Pancreas (tissue), 10 donors: ENCODE measurements around the gene WHAMM. TPM values are rescaled to one million over a fixed set of nuclear protein-coding genes. Genes with fewer than 3 reads are reported as not detected.
A peak's percentile ranks its signal among the peaks of the same experiment; 100 is the strongest.

Source experiments
- ATAC-seq, 4 donors: fragments of 200-7000 bp; cut with Tn5 transposase; one replicate each; pipeline versions ENCODE4 v1.8.0 to v1.9.1; 2020; ENCODE audit warnings: mild to moderate bottlenecking in 4 of 4, moderate library complexity in 4 of 4
- DNase-seq, 6 donors: peaks; one replicate each; pipeline ENCODE4 v3.0.0-alpha.2; 2020
- FAIRE-seq: peaks from 2 replicates; lab custom pipeline; 2012; peaks lifted over from hg19 to GRCh38; lab: Jason Lieb, UNC
- H3K27ac ChIP-seq, 4 donors: fragments of 200-600 bp; sonication (generic); 1 replicate in 3 of 4; 2 replicates in 1 of 4; pipeline versions ENCODE4 v1.5.0 to v1.8.0; 2020
- H3K27me3 ChIP-seq, 4 donors: fragments of 200-600 bp; one replicate each; pipeline ENCODE4 v1.8.0; 2021
- H3K36me3 ChIP-seq, 3 donors: fragments of 200-600 bp; sonication (generic) in 1 of 3; one replicate each; pipeline versions ENCODE4 v1.5.0 to v1.8.0; 2020 to 2021
- H3K4me1 ChIP-seq, 3 donors: fragments of 200-600 bp; one replicate each; pipeline ENCODE4 v1.8.0; 2021
- H3K4me3 ChIP-seq, 4 donors: fragments of 200-600 bp; sonication (generic) in 2 of 4; one replicate each; pipeline versions ENCODE4 v1.5.0 to v1.8.0; 2020 to 2021
- H3K9me3 ChIP-seq, 4 donors: fragments of 200-600 bp; one replicate each; pipeline ENCODE4 v1.8.0; 2021
- WGBS, 2 donors: extraction: QIAGEN DNeasy Blood & Tissue Kit; methylation state at CpG; one replicate each; pipeline ENCODE4 v1.1.7; 2013; 5-methylcytosine and 5-hydroxymethylcytosine counted together
- intact Hi-C, 3 donors: fragments of 100-400 bp; cut with DNase I; formaldehyde crosslinking; loops; one replicate each; pipeline versions ENCODE4 v1.11.1 to v1.14.2; 2022
- polyA plus RNA-seq, 2 donors: library from polyadenylated mRNA; stranded (reverse); fragments of 200-250 nt; gene quantifications; one replicate each; pipeline ENCODE4 v1.2.3, GENCODE V29; 2013
- total RNA-seq, 6 donors: library from RNA; stranded (reverse); fragmentation: NEBNext Ultra II Directional in 4 of 6; extraction: Animal tissue kit (Norgen Biotek cat#: 25700) in 4 of 6; gene quantifications; one replicate each; pipeline versions ENCODE4 v1.2.1 to v1.2.4, GENCODE V29; 2021 to 2023
- TF ChIP-seq, protein P1 (sequence below), 4 donors: fragments of 200-600 bp; sonication (generic) in 3 of 4; IDR thresholded peaks; one replicate each; pipeline versions ENCODE4 v1.5.0 to v1.8.0; 2021; ENCODE audit warnings: antibody characterized with exemption in 4 of 4
- donor health status: healthy with polysubstance abuse.
- donor health status: DM: no; HTN: no; CAD: no; lungs with moderate emphysema.
- donor health status: DM: no; HTN: no; CAD: no.
- donor health status: control.
- donor health status: control.
- donor health status: Bipolar disorder and iron deficiency.
- donor health status: DM: yes; HTN: yes; CAD: no.
- donor health status: DM: no; HTN: no; CAD: no.
- donor health status: DM: no; HTN: no; CAD: no.
- donor health status: DM: yes; HTN: yes; CAD: no.

The WHAMM gene
- total and polyA plus RNA-seq, 8 donors = 3.7 to 6.1 (median 4.4) TPM

DNA sequence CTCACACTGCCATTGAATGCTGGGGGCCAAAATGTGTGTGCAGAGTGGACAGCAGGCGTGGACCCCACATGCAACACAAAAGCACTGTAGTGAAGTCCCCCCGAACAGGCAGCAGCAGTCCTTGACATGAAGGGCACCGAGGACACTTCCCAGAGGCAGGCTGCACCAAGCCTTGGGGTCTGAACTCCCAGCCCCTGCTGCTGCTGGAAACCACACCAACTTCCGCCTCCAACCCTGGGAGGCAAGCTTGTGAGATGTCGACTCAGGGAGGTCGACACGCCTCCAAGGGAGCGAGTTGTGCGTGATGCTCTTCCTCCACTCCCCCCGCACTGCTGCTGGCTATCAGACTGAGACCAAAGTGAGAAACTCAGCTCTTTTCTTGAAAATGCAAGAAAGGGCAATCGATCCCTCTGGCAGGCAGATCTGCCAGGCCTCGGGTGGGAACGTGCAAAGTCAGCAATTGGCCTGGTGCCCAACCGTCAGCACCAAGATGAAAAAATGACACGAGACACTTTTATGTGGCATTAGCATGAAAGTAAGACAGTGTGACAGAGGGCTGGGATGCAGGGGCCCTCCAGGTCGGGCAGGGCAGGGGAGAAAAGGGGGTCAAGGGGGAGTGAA is 43.6 kb downstream of the WHAMM start:
- DNase-seq = peak in 2 of 6 donors; percentile 12 to 27

DNA sequence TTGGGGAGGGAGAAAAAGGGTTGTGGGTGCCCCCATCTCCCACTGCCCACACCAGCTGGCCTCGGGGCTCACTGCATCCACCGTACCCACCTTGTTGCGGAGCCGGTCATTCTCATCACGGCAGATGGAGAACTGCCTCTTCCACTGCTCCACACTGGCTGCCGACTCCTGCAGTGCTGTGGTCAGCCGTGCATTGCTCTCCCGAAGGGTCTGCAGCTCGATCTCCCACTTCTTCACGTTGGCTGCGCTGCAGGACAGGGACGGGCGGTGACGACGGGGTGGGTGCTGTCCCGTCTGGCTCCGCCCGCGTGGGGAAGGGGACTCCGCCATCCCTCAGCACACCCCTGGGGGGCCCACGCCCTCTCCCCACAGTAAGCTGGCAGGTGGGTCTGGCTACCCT is 45.1 kb downstream of the WHAMM start:
- Histone ChIP-seq H3K4me1 (peaks cover 3 to 17% (median 9%) of the 10 kb centered on the region in 3 donors), H3K4me3 (no peak overlapping the region), H3K9me3 (no peaks in the 10 kb centered on the region), H3K27me3 (no peaks in the 10 kb centered on the region), H3K27ac (no peak overlapping the region), H3K36me3 (peaks cover 2 to 64% (median 35%) of the 10 kb centered on the region in 3 donors)
- TF ChIP-seq, protein P1, sequence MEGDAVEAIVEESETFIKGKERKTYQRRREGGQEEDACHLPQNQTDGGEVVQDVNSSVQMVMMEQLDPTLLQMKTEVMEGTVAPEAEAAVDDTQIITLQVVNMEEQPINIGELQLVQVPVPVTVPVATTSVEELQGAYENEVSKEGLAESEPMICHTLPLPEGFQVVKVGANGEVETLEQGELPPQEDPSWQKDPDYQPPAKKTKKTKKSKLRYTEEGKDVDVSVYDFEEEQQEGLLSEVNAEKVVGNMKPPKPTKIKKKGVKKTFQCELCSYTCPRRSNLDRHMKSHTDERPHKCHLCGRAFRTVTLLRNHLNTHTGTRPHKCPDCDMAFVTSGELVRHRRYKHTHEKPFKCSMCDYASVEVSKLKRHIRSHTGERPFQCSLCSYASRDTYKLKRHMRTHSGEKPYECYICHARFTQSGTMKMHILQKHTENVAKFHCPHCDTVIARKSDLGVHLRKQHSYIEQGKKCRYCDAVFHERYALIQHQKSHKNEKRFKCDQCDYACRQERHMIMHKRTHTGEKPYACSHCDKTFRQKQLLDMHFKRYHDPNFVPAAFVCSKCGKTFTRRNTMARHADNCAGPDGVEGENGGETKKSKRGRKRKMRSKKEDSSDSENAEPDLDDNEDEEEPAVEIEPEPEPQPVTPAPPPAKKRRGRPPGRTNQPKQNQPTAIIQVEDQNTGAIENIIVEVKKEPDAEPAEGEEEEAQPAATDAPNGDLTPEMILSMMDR (IDR thresholded peaks at IDR 0.05) = no peak
- FAIRE-seq (no peak), DNase-seq (peak in 2 of 6 donors; percentile 7 to 11), ATAC-seq (no peak)
- 88 to 91% methylated on average over 21 of the region's 21 CpGs for WGBS, 2 donors
- intact Hi-C loops = loop anchor here in 2 of 3 donors (5.0 to 10.0 kb wide), 2 partner anchors 110 to 148 kb away; no protein-coding TSS in a partner anchor

More for the DNA sequence above, 43.6 kb downstream of the WHAMM start:
- no peaks in the 10 kb centered on the region for H3K9me3 ChIP-seq
- no peak overlapping the region for H3K4me3 ChIP-seq
- 58 to 61% methylated on average over 16 of the region's 16 CpGs for WGBS, 2 donors
- H3K4me1 ChIP-seq = peaks cover 8 to 19% (median 9%) of the 10 kb centered on the region in 3 donors
- no peaks in the 10 kb centered on the region for H3K27me3 ChIP-seq
- TF ChIP-seq, protein P1 (IDR thresholded peaks at IDR 0.05) = no peak
- H3K27ac ChIP-seq = no peak overlapping the region
- intact Hi-C loops = loop anchor here in 2 of 3 donors (5.0 to 10.0 kb wide), 2 partner anchors 112 to 149 kb away; no protein-coding TSS in a partner anchor
- H3K36me3 ChIP-seq = peaks cover 2 to 62% (median 40%) of the 10 kb centered on the region in 3 donors
- ATAC-seq (no peak), FAIRE-seq (no peak)

DNA sequence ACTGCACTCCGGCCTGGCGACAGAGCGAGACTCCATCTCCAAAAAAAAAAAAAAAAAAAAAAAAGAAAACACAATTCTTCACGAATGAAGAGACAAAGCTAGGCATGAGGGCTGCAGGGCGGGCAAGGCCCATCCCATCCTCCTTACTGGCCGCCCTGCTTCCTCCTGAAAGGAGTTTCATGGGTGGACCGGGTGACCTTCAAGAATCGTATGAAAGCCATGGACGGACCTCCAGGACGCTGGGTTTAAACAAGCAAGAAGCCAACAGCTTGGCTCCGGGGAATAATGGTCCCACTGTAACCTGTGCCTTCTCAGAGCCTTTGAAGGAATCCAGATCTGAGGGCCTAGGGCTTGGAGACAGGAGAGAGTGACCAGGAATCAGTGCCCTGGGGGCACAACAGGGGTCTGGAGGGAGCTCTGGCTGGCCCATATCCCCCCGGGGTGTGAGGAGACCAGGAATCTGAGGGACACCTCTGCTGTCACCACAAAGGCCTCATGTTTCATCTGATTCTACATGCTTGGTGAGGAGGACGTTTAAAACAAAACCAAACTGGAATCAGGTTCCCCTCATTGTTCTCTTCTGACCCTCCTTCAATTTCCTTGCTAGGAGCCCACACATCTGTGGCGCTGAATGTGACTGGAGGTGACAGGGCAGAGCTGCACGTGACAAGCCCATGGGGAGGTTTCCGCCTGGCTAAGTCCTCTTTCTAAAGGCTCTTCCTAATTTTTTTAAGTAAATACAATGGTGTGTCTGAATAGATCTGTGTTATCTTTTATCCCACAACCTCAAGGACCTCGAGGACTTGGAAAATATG is 46.1 kb downstream of the WHAMM start:
- DNase-seq = peak in 2 of 6 donors; percentile 4 to 10
- 76 to 79% methylated on average over 16 to 17 of the region's 17 CpGs for WGBS, 2 donors

DNA sequence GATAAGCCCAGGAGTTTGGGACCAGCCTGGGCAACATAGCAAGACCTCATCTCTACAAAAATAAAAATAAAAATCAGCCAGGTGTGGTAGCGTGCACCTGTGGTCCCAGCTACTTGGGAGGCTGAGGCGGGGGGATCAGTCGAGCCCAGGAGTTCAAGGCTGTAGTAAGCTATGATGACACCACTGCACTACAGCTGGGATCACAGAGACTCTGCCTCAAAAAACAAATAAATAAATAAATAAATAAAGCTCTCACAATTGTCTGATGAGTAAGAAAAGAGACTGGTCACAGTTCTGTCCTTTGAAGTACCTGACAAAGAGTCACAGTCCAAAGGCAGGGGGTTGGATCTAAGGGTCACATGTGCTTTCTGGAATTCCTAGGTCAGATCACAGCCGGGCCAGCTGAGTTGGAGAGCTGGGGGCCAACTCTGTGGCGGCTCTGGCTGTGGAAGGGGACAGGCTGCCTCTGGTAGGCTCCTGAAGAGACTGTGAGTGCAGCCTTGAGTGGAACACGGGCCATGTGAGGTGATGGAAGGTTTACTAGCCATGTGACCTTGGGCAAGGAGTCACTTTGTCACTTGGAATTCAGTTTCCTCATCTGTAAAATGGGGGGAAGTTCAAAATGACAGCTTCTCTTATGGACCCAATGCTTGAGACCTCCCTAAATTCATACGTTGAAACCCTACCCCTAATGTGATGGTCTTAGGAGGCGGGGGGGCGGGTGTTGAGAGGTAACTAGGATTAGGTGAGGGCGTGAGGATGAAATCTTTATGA is 47.2 kb downstream of the WHAMM start:
- peaks cover 2 to 50% (median 29%) of the 10 kb centered on the region in 3 donors for H3K36me3 ChIP-seq
- TF ChIP-seq, protein P1 (IDR thresholded peaks at IDR 0.05) = no peak
- ATAC-seq (peak in 3 of 4 donors; percentile 11 to 56 (median 26)), FAIRE-seq (no peak), DNase-seq (peak in 2 of 6 donors; percentile 8 to 10)
- 83 to 84% methylated on average over 10 of the region's 10 CpGs for WGBS, 2 donors
- H3K27me3 ChIP-seq = no peaks in the 10 kb centered on the region
- intact Hi-C loops = loop anchor here in 1 of 3 donors (10.0 kb wide), 1 partner anchor 108 kb away; no protein-coding TSS in a partner anchor
- peak overlapping the region in 2 of 4 donors; percentile 15 to 44 for H3K27ac ChIP-seq
- H3K9me3 ChIP-seq = no peaks in the 10 kb centered on the region
- no peak overlapping the region for H3K4me3 ChIP-seq
- H3K4me1 ChIP-seq = peaks cover 0 to 7% (median 0%) of the 10 kb centered on the region in 3 donors

More for the DNA sequence above, 46.1 kb downstream of the WHAMM start:
- no peak overlapping the region for H3K4me3 ChIP-seq
- FAIRE-seq (no peak), ATAC-seq (peak in 1 of 4 donors; percentile 19)
- TF ChIP-seq, protein P1 (IDR thresholded peaks at IDR 0.05) = no peak
- no peaks in the 10 kb centered on the region for H3K9me3 ChIP-seq
- H3K27me3 ChIP-seq = no peaks in the 10 kb centered on the region
- H3K36me3 ChIP-seq = peaks cover 2 to 61% (median 35%) of the 10 kb centered on the region in 3 donors
- peak overlapping the region in 2 of 4 donors; percentile 15 to 44 for H3K27ac ChIP-seq
- intact Hi-C loops = loop anchor here in 1 of 3 donors (10.0 kb wide), 1 partner anchor 109 kb away; no protein-coding TSS in a partner anchor
- peaks cover 0 to 7% (median 1%) of the 10 kb centered on the region in 3 donors for H3K4me1 ChIP-seq
